ENCODE data around the gene CLPTM1. TPM values are rescaled to one million over a fixed set of nuclear protein-coding genes. Genes with fewer than 3 reads are reported as not detected.

Gene CLPTM1
- total RNA-seq, 2 donors from 2014 or later = 82.7 to 94.4 TPM

GRCh38 chr19:44955505-44956439, 592 bp downstream of the CLPTM1 start:
- WGBS, 2 experiments (ENCODE audit: insufficient coverage in 1 of 2, insufficient read length in 1 of 2) = 8% methylated on average over 17 to 40 of the region's 40 CpGs
- Histone ChIP-seq H3K36me3 (ENCODE audit: control insufficient read depth, insufficient read depth, low read length) (peaks cover 12% of the 10 kb centered on the region), H3K9me3 (ENCODE audit: control insufficient read depth, low read length) (no peaks in the 10 kb centered on the region), H3K27ac (ENCODE audit: low read depth, low read length) (peak overlapping the region; percentile 36), H3K9ac (ENCODE audit: extremely low read depth, low read length, poor library complexity, severe bottlenecking) (peak overlapping the region; percentile 89), H3K27me3 (ENCODE audit: control insufficient read depth, insufficient read depth, low read length, poor library complexity, severe bottlenecking) (no peaks in the 10 kb centered on the region), H3K4me1 (ENCODE audit: control insufficient read depth, insufficient read depth, low read length) (peaks cover 7% of the 10 kb centered on the region), H3K4me3 (ENCODE audit: low read length) (peak overlapping the region; percentile 95)
- Mint-ChIP-seq H3K9me3 (no peaks in the 10 kb centered on the region), H3K4me1 (peaks cover 26% of the 10 kb centered on the region), H3K27me3 (ENCODE audit: insufficient read depth) (no peaks in the 10 kb centered on the region), H3K4me3 (peak overlapping the region; percentile 84), H3K36me3 (ENCODE audit: low read depth) (peaks cover 3% of the 10 kb centered on the region), H3K27ac (peak overlapping the region; percentile 94)
- TF ChIP-seq, protein P1, sequence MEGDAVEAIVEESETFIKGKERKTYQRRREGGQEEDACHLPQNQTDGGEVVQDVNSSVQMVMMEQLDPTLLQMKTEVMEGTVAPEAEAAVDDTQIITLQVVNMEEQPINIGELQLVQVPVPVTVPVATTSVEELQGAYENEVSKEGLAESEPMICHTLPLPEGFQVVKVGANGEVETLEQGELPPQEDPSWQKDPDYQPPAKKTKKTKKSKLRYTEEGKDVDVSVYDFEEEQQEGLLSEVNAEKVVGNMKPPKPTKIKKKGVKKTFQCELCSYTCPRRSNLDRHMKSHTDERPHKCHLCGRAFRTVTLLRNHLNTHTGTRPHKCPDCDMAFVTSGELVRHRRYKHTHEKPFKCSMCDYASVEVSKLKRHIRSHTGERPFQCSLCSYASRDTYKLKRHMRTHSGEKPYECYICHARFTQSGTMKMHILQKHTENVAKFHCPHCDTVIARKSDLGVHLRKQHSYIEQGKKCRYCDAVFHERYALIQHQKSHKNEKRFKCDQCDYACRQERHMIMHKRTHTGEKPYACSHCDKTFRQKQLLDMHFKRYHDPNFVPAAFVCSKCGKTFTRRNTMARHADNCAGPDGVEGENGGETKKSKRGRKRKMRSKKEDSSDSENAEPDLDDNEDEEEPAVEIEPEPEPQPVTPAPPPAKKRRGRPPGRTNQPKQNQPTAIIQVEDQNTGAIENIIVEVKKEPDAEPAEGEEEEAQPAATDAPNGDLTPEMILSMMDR (conservative IDR thresholded peaks at IDR 0.05) = no peak
- DNase-seq = no peak

GRCh38 chr19:44957526-44957925, 2.3 kb downstream of the CLPTM1 start:
- H3K27me3 ChIP-seq (ENCODE audit: control insufficient read depth, insufficient read depth, low read length, poor library complexity, severe bottlenecking) = no peaks in the 10 kb centered on the region
- Mint-ChIP-seq H3K27ac (no peak overlapping the region), H3K4me3 (no peak overlapping the region), H3K27me3 (ENCODE audit: insufficient read depth) (no peaks in the 10 kb centered on the region), H3K9me3 (no peaks in the 10 kb centered on the region), H3K4me1 (peaks cover 23% of the 10 kb centered on the region), H3K36me3 (ENCODE audit: low read depth) (peaks cover 16% of the 10 kb centered on the region)
- TF ChIP-seq, protein P1 (conservative IDR thresholded peaks at IDR 0.05) = no peak
- H3K9me3 ChIP-seq (ENCODE audit: control insufficient read depth, low read length) = no peaks in the 10 kb centered on the region
- WGBS, 2 experiments (ENCODE audit: insufficient coverage in 1 of 2, insufficient read length in 1 of 2) = 91 to 93% methylated on average over 4 to 7 of the region's 7 CpGs
- peaks cover 24% of the 10 kb centered on the region for H3K36me3 ChIP-seq (ENCODE audit: control insufficient read depth, insufficient read depth, low read length)
- H3K27ac ChIP-seq (ENCODE audit: low read depth, low read length) = no peak overlapping the region
- peaks cover 7% of the 10 kb centered on the region for H3K4me1 ChIP-seq (ENCODE audit: control insufficient read depth, insufficient read depth, low read length)
- H3K9ac ChIP-seq (ENCODE audit: extremely low read depth, low read length, poor library complexity, severe bottlenecking) = no peak overlapping the region
- H3K4me3 ChIP-seq (ENCODE audit: low read length) = no peak overlapping the region
- no peak for DNase-seq

- Mint-ChIP-seq H3K4me1 (peaks cover 23% of the 10 kb centered on the region), H3K27ac (no peak overlapping the region), H3K4me3 (no peak overlapping the region), H3K9me3 (no peaks in the 10 kb centered on the region), H3K36me3 (ENCODE audit: low read depth) (peaks cover 18% of the 10 kb centered on the region), H3K27me3 (ENCODE audit: insufficient read depth) (no peaks in the 10 kb centered on the region)
- TF ChIP-seq, protein P1 (conservative IDR thresholded peaks at IDR 0.05) = no peak
- no peaks in the 10 kb centered on the region for H3K9me3 ChIP-seq (ENCODE audit: control insufficient read depth, low read length)
- no peak overlapping the region for H3K9ac ChIP-seq (ENCODE audit: extremely low read depth, low read length, poor library complexity, severe bottlenecking)
- 95 to 96% methylated on average over 5 to 9 of the region's 9 CpGs for WGBS, 2 experiments (ENCODE audit: insufficient coverage in 1 of 2, insufficient read length in 1 of 2)
- H3K4me3 ChIP-seq (ENCODE audit: low read length) = no peak overlapping the region
- DNase-seq = no peak
- H3K36me3 ChIP-seq (ENCODE audit: control insufficient read depth, insufficient read depth, low read length) = peaks cover 25% of the 10 kb centered on the region
- H3K27ac ChIP-seq (ENCODE audit: low read depth, low read length) = no peak overlapping the region
- H3K4me1 ChIP-seq (ENCODE audit: control insufficient read depth, insufficient read depth, low read length) = peaks cover 7% of the 10 kb centered on the region
- no peaks in the 10 kb centered on the region for H3K27me3 ChIP-seq (ENCODE audit: control insufficient read depth, insufficient read depth, low read length, poor library complexity, severe bottlenecking)
Observed at GRCh38 chr19:44958090-44958489, 2.9 kb downstream of the CLPTM1 start.

Data from endodermal cell (in vitro differentiated cells).